SK-N-SH treated with all-trans-retinoic acid at 6 μM for 48 hours (cell line): ENCODE results near the gene GPHN.

Source experiments
- ATAC-seq: fragments of 200-7000 bp; cut with Tn5 transposase; 3 replicates; pipeline ENCODE4 v1.9.1; 2020; ENCODE audit warnings: mild to moderate bottlenecking, moderate library complexity
- CSDC2 ChIP-seq: fragments of 250-450 bp; sonication (Bioruptor Pico); IDR thresholded peaks from 2 replicates; pipeline ENCODE4 v1.5.0; 2020; ENCODE audit warnings: mild to moderate bottlenecking, moderate library complexity
- ESRRG ChIP-seq: fragments of 250-450 bp; sonication (Bioruptor Pico); IDR thresholded peaks from 2 replicates; pipeline ENCODE4 v1.6.1; 2021; ENCODE audit warnings: mild to moderate bottlenecking
- ISL1 ChIP-seq: fragments of 250-450 bp; sonication (Bioruptor Pico); IDR thresholded peaks from 2 replicates; pipeline ENCODE4 v2.1.2; 2022; ENCODE audit warnings: mild to moderate bottlenecking, moderate library complexity
- OSR1 ChIP-seq: fragments of 250-450 bp; sonication (Bioruptor Pico); IDR thresholded peaks from 2 replicates; pipeline ENCODE4 v1.8.0; 2022; ENCODE audit warnings: moderate library complexity, mild to moderate bottlenecking, inconsistent platforms
- PATZ1 ChIP-seq: fragments of 250-450 bp; sonication (Bioruptor Pico); IDR thresholded peaks from 2 replicates; pipeline ENCODE4 v1.8.0; 2020; ENCODE audit warnings: mild to moderate bottlenecking, moderate library complexity, borderline replicate concordance
- PPARA ChIP-seq: fragments of 250-450 bp; sonication (Bioruptor Pico); IDR thresholded peaks from 2 replicates; pipeline ENCODE4 v1.5.0; 2020; ENCODE audit warnings: mild to moderate bottlenecking, borderline replicate concordance
- TCF4 ChIP-seq: fragments of 250-450 bp; sonication (Bioruptor Pico); IDR thresholded peaks from 2 replicates; pipeline ENCODE4 v1.8.0; 2021; ENCODE audit warnings: mild to moderate bottlenecking, moderate library complexity, borderline replicate concordance
- TOX ChIP-seq: fragments of 250-450 bp; sonication (Bioruptor Pico); IDR thresholded peaks from 2 replicates; pipeline ENCODE4 v1.8.0; 2021; ENCODE audit warnings: mild to moderate bottlenecking, moderate library complexity, borderline replicate concordance
- TSHZ2 ChIP-seq: fragments of 250-450 bp; sonication (Bioruptor Pico); IDR thresholded peaks from 2 replicates; pipeline ENCODE4 v1.5.0; 2020; ENCODE audit warnings: mild to moderate bottlenecking, moderate library complexity
- ZFP3 ChIP-seq: fragments of 250-450 bp; sonication (Bioruptor Pico); IDR thresholded peaks from 2 replicates; pipeline ENCODE4 v1.5.0; 2020; ENCODE audit warnings: mild to moderate bottlenecking, moderate library complexity
- ZFP30 ChIP-seq: fragments of 450-650 bp; formaldehyde crosslinking; IDR thresholded peaks from 2 replicates; pipeline ENCODE4 v1.5.0; 2022; ENCODE audit warnings: mild to moderate bottlenecking, moderate library complexity
- ZNF565 ChIP-seq: fragments of 450-650 bp; formaldehyde crosslinking; conservative IDR thresholded peaks from 2 replicates; pipeline ENCODE4 v1.5.0; 2020; ENCODE audit warnings: low read depth, mild to moderate bottlenecking, moderate library complexity
- ZNF70 ChIP-seq: fragments of 450-650 bp; formaldehyde crosslinking; IDR thresholded peaks from 2 replicates; pipeline ENCODE4 v1.5.0; 2020; ENCODE audit warnings: mild to moderate bottlenecking, moderate library complexity
- ZNF8 ChIP-seq: fragments of 450-650 bp; formaldehyde crosslinking; IDR thresholded peaks from 2 replicates; pipeline ENCODE4 v1.5.0; 2020; ENCODE audit warnings: mild to moderate bottlenecking, moderate library complexity
- TF ChIP-seq, protein P1 (sequence below): fragments of 250-450 bp; sonication (Bioruptor Pico); IDR thresholded peaks from 2 replicates; pipeline ENCODE4 v1.5.1; 2021; ENCODE audit warnings: mild to moderate bottlenecking, moderate library complexity
- TF ChIP-seq, protein P2 (sequence below): fragments of 250-450 bp; sonication (Bioruptor Pico); IDR thresholded peaks from 2 replicates; pipeline ENCODE4 v1.5.1; 2020; ENCODE audit warnings: low read depth, mild to moderate bottlenecking, moderate library complexity
- TF ChIP-seq, protein P3 (sequence below): fragments of 250-450 bp; sonication (Bioruptor Pico); IDR thresholded peaks from 2 replicates; pipeline ENCODE4 v1.8.0; 2021; ENCODE audit warnings: low read depth, mild to moderate bottlenecking, moderate library complexity, borderline replicate concordance

GPHN gene

DNA sequence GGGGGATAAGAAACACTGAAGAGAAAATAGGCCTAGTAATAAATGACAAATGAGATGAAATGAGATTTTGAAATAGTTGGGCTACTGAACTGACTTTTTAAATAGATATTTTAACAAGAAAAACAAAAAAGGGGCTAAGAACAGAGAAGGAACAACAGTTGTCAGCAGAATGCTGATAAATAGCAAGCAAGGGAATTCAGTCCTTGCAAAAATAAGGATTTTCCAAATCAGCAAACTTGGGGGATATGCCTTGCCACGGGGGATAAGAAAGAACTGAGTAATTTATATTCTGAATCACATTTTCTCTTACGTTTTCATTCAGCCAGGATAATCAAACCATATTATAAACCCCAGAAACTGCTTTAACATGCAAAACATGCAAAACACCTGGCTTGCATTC, 34.7 kb upstream of the GPHN start:
- no peak for TF ChIP-seq PPARA (CRISPR knock-in tag)
- TF ChIP-seq ESRRG = no peak
- TF ChIP-seq ZFP30 (CRISPR knock-in tag) = no peak
- no peak for ATAC-seq

- peak; percentile 87 for ATAC-seq
- TF ChIP-seq ZNF8 (CRISPR knock-in tag) (peak; percentile 83), TCF4 (CRISPR knock-in tag) (peak; percentile 63; the same call in 1 of the 2 replicates), TSHZ2 (peak; percentile 69; the same call in 1 of the 2 replicates), ZNF565 (CRISPR knock-in tag) (no peak), ISL1 (CRISPR knock-in tag) (peak; percentile 78)
Observed at GRCh38 chr14:66476964-66477363, 31.0 kb upstream of the GPHN start.

DNA sequence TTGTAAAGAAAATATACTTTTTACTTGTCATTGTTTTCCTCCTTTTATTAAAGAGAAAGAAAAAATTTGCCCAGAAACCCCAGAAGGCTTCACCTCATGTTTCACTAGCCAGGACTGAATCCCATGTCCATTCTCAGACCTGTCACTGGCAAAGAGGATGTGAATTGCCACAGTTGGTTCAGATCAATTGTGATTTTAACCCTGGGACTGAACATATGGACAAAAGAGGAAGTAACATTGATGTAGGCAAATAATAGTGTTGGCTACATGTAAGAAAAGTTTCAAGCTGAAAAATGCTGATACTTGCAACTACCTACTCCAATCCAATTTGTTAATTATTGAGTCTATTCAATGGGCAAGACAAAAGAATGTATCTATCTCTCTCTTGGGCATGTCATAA, 30.4 kb upstream of the GPHN start:
- ATAC-seq = no peak
- TF ChIP-seq, protein P1, sequence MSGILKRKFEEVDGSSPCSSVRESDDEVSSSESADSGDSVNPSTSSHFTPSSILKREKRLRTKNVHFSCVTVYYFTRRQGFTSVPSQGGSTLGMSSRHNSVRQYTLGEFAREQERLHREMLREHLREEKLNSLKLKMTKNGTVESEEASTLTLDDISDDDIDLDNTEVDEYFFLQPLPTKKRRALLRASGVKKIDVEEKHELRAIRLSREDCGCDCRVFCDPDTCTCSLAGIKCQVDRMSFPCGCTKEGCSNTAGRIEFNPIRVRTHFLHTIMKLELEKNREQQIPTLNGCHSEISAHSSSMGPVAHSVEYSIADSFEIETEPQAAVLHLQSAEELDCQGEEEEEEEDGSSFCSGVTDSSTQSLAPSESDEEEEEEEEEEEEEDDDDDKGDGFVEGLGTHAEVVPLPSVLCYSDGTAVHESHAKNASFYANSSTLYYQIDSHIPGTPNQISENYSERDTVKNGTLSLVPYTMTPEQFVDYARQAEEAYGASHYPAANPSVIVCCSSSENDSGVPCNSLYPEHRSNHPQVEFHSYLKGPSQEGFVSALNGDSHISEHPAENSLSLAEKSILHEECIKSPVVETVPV (CRISPR knock-in tag) = no peak
- TF ChIP-seq ZFP30 (CRISPR knock-in tag) = no peak
- no peak for TF ChIP-seq TSHZ2
- TF ChIP-seq PPARA (CRISPR knock-in tag) = no peak
- TF ChIP-seq PATZ1 (CRISPR knock-in tag) = no peak
- TF ChIP-seq ISL1 (CRISPR knock-in tag) = no peak
- TF ChIP-seq ZNF565 (CRISPR knock-in tag) = no peak
- no peak for TF ChIP-seq ZFP3
- no peak for TF ChIP-seq CSDC2 (CRISPR knock-in tag)
- TF ChIP-seq ESRRG = no peak
- no peak for TF ChIP-seq ZNF70
- TF ChIP-seq, protein P2, sequence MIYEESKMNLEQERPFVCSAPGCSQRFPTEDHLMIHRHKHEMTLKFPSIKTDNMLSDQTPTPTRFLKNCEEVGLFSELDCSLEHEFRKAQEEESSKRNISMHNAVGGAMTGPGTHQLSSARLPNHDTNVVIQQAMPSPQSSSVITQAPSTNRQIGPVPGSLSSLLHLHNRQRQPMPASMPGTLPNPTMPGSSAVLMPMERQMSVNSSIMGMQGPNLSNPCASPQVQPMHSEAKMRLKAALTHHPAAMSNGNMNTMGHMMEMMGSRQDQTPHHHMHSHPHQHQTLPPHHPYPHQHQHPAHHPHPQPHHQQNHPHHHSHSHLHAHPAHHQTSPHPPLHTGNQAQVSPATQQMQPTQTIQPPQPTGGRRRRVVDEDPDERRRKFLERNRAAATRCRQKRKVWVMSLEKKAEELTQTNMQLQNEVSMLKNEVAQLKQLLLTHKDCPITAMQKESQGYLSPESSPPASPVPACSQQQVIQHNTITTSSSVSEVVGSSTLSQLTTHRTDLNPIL = no peak
- TF ChIP-seq TOX = no peak
- no peak for TF ChIP-seq OSR1
- no peak for TF ChIP-seq TCF4 (CRISPR knock-in tag)
- TF ChIP-seq, protein P3, sequence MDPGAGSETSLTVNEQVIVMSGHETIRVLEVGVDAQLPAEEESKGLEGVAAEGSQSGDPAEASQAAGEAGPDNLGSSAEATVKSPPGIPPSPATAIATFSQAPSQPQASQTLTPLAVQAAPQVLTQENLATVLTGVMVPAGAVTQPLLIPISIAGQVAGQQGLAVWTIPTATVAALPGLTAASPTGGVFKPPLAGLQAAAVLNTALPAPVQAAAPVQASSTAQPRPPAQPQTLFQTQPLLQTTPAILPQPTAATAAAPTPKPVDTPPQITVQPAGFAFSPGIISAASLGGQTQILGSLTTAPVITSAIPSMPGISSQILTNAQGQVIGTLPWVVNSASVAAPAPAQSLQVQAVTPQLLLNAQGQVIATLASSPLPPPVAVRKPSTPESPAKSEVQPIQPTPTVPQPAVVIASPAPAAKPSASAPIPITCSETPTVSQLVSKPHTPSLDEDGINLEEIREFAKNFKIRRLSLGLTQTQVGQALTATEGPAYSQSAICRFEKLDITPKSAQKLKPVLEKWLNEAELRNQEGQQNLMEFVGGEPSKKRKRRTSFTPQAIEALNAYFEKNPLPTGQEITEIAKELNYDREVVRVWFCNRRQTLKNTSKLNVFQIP (CRISPR knock-in tag) = no peak
- TF ChIP-seq, all 23 proteins: peak for 0
